ENCODE data around the gene ACTRT2.

ACTRT2 gene

DNA sequence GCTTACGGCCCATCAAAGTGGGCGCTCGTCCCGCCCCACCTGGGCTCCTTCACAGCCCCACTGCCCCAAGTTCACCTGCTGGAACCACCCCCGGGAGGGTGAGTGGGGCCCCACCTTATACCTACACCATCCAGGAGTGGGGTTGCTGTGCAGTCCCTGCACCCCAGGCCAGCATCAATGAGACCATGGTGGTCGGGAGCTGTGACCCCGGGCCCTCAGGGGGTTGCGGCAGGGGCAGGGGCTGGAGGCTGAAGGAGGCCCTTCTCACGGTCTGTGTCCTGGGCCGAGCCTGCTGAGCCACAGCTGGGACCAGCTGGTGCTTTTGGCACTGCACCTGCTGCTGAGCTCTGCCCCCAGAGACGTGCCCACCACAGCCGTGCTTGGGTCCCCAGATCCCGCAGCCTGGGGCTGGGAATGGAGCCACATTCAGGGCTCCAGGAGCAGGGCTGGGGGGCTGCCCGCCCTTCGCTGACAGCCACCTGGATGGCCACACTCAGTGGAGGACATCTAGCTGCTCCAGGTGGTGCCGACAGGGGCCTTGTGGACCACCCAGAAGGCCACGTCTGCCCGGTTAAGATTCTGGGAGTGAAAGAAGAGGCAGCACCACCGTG, 17.4 kb downstream of the ACTRT2 start:
- CTCF ChIA-PET = no interaction called here
- no peak overlapping the region for H3K4me3 ChIP-seq (ENCODE audit: low read depth, low read length)
- DNase-seq (ENCODE audit: low read depth, low spot score) = no peak
- TF ChIP-seq, protein P1, sequence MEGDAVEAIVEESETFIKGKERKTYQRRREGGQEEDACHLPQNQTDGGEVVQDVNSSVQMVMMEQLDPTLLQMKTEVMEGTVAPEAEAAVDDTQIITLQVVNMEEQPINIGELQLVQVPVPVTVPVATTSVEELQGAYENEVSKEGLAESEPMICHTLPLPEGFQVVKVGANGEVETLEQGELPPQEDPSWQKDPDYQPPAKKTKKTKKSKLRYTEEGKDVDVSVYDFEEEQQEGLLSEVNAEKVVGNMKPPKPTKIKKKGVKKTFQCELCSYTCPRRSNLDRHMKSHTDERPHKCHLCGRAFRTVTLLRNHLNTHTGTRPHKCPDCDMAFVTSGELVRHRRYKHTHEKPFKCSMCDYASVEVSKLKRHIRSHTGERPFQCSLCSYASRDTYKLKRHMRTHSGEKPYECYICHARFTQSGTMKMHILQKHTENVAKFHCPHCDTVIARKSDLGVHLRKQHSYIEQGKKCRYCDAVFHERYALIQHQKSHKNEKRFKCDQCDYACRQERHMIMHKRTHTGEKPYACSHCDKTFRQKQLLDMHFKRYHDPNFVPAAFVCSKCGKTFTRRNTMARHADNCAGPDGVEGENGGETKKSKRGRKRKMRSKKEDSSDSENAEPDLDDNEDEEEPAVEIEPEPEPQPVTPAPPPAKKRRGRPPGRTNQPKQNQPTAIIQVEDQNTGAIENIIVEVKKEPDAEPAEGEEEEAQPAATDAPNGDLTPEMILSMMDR (IDR thresholded peaks at IDR 0.05; ENCODE audit: insufficient read depth, low read length, missing control alignments) = no peak
- POLR2A ChIA-PET = no interaction called here

DNA sequence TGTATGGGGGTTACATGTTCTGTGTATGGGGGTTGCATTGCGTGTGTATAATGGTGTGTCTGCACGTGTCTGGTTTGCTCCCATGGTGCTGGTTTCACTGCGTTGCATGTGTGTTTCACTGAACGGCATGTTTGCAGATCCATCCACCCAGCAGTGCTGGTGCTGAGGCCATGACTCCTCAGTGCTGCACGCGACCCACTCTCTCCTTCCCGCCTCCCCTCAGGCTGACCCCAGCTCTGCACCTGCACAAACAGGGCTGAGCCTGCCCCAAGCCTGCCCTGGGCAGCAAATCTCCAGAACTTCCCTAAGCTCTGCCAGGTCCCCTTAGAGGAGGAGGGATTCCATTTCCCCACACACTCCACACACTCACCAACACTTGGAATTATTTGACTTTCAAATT, 18.7 kb downstream of the ACTRT2 start:
- CTCF ChIA-PET = no interaction called here
- H3K4me3 ChIP-seq (ENCODE audit: low read depth, low read length) = no peak overlapping the region
- no peak for DNase-seq (ENCODE audit: low read depth, low spot score)
- POLR2A ChIA-PET = no interaction called here
- TF ChIP-seq, protein P1 (IDR thresholded peaks at IDR 0.05; ENCODE audit: insufficient read depth, low read length, missing control alignments) = no peak

DNA sequence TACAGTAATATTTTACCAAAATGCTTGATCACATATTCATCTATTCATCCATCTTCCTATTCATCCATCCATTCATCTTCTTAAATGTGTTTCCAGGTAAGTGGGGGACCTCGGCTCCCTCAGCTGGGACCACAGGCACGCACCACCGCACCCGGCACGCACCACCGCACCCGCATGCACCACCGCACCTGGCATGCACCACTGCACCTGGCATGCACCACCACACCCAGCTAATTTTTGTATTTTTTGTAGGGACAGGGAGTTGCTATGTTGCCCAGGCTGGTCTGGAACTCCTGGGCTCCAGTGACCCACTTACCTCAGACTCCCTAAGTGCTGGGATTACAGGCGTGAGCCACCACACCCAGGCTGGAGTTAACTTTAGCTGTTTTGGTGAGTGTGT, 21.2 kb downstream of the ACTRT2 start:
- ChIA-PET POLR2A (no interaction called here), CTCF (no interaction called here)
- DNase-seq (ENCODE audit: low read depth, low spot score) = no peak
- no peak overlapping the region for H3K4me3 ChIP-seq (ENCODE audit: low read depth, low read length)
- TF ChIP-seq, protein P1 (IDR thresholded peaks at IDR 0.05; ENCODE audit: insufficient read depth, low read length, missing control alignments) = no peak

DNA sequence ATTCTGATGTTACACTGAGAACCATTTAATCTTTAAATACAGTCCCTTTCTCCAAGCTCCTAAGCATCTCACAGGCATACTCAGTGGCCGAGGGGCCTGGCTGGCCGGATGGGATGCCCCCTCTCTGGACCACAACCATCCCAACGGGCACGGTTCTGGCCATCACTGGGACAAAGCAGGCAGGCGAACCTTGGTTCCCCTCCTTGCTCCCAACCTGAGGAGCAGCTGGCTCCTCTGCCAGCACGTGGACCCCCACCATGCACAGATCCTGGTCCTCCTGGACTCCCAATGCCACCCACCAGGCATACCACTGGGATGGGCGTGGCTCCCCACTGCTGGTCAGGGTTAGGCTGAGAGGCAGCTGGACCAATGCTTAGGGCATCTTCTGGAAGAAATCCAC, 27.9 kb downstream of the ACTRT2 start:
- TF ChIP-seq, protein P1 (IDR thresholded peaks at IDR 0.05; ENCODE audit: insufficient read depth, low read length, missing control alignments) = no peak
- ChIA-PET POLR2A (no interaction called here), CTCF (no interaction called here)
- DNase-seq (ENCODE audit: low read depth, low spot score) = no peak
- no peak overlapping the region for H3K4me3 ChIP-seq (ENCODE audit: low read depth, low read length)

DNA sequence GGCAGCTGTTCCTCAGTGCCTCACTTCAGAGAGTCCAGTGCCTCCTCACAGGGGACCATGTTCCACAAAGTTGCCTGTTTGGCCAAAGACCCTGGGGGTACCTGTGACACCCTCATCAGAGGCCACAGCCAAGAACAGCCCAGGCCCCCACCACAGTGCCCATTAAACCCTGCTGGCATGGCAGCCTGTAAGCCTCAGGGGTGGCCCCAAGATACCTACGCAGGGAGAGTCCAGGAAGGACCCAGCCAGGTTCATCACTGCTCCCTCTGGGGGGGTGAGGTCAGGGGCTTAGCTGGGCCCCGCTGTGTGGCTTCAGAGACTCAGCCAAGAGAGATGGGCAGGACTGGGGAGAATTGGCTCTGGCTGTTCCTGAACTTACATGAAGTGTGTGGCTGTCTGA, 28.6 kb downstream of the ACTRT2 start:
- TF ChIP-seq, protein P1 (IDR thresholded peaks at IDR 0.05; ENCODE audit: insufficient read depth, low read length, missing control alignments) = no peak
- H3K4me3 ChIP-seq (ENCODE audit: low read depth, low read length) = no peak overlapping the region
- DNase-seq (ENCODE audit: low read depth, low spot score) = no peak
- POLR2A ChIA-PET = no interaction called here
- CTCF ChIA-PET = no interaction called here

DNA sequence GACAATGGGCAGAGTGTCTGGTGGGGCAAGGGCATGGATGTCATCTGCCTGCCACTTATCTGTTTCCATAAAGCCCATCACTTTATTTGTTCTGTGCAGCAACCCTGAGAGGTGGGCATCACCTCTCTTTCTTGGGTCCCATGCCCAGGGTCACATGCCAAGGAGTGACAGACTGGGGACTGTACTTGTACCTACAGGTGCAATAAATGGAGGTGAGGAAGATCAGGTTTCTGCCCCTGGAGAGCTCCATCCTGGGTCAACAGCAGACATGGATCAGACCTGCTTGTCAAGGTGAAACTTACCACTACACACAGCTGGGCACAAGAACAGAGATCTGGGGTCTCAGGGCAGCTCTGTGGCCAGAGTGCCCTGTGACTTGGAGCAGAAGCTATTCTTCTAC, 29.3 kb downstream of the ACTRT2 start:
- DNase-seq (ENCODE audit: low read depth, low spot score) = no peak
- POLR2A ChIA-PET = interaction anchor here (0.5 kb wide), 1 partner anchor 8 kb away, joined by 3 read pairs; no protein-coding TSS in a partner anchor
- H3K4me3 ChIP-seq (ENCODE audit: low read depth, low read length) = no peak overlapping the region
- CTCF ChIA-PET = no interaction called here
- TF ChIP-seq, protein P1 (IDR thresholded peaks at IDR 0.05; ENCODE audit: insufficient read depth, low read length, missing control alignments) = no peak
